GM23338 (cell line): Measurements from ENCODE around the gene TTYH3. TPM values are rescaled to one million over a fixed set of nuclear protein-coding genes. Genes with fewer than 3 reads are reported as not detected.

ENCODE experiments used
- ATAC-seq: fragments of 200-7000 bp; cut with Tn5 transposase; 3 replicates; pipeline ENCODE4 v1.9.1; 2020
- DNase-seq: peaks from one replicate; pipeline ENCODE4 v3.0.0-alpha.2; 2015; ENCODE audit warnings: low spot score
- H2AFZ ChIP-seq: fragments of 200-600 bp; sonication (generic); 2 replicates; pipeline ENCODE4 v1.8.0; 2016; ENCODE audit warnings: antibody characterized with exemption, mild to moderate bottlenecking, moderate library complexity
- H3F3A ChIP-seq: fragments of 200-600 bp; sonication (generic); replicated peaks from 2 replicates; pipeline ENCODE4 v1.8.0; 2017; ENCODE audit warnings: antibody characterized with exemption, mixed run types, low read depth
- H3K27ac ChIP-seq: fragments of 200-600 bp; sonication (generic); 2 replicates; pipeline ENCODE4 v1.6.1; 2016; ENCODE audit warnings: low read depth
- H3K27me3 ChIP-seq: fragments of 200-600 bp; sonication (generic); 2 replicates; pipeline ENCODE4 v1.8.0; 2016; ENCODE audit warnings: mild to moderate bottlenecking, mixed run types, moderate library complexity; ENCODE audit not compliant: insufficient read depth
- H3K36me3 ChIP-seq: fragments of 200-600 bp; sonication (generic); 2 replicates; pipeline ENCODE4 v1.8.0; 2016; ENCODE audit warnings: mild to moderate bottlenecking; ENCODE audit not compliant: insufficient read depth
- H3K4me1 ChIP-seq: fragments of 200-600 bp; sonication (generic); 2 replicates; pipeline ENCODE4 v1.8.0; 2016; ENCODE audit warnings: mild to moderate bottlenecking, moderate library complexity; ENCODE audit not compliant: insufficient read depth
- H3K4me2 ChIP-seq: fragments of 200-600 bp; sonication (generic); 2 replicates; pipeline ENCODE4 v1.7.1; 2017; ENCODE audit warnings: mixed run types
- H3K4me3 ChIP-seq: fragments of 200-600 bp; sonication (generic); 2 replicates; pipeline ENCODE4 v1.6.1; 2016; ENCODE audit warnings: mixed run types
- H3K79me2 ChIP-seq: fragments of 200-600 bp; sonication (generic); replicated peaks from 2 replicates; pipeline ENCODE4 v1.8.0; 2017; ENCODE audit warnings: mild to moderate bottlenecking; ENCODE audit not compliant: insufficient read depth
- H3K9me2 ChIP-seq: fragments of 200-600 bp; sonication (generic); 2 replicates; pipeline ENCODE4 v1.8.0; 2017; ENCODE audit not compliant: insufficient read depth
- H4K20me1 ChIP-seq: fragments of 200-600 bp; sonication (generic); replicated peaks from 2 replicates; pipeline ENCODE4 v1.8.0; 2017; ENCODE audit warnings: mild to moderate bottlenecking; ENCODE audit not compliant: insufficient read depth
- H3K27ac Mint-ChIP-seq: 2 replicates; pipeline ENCODE4 v1.8.0; 2020; ENCODE audit warnings: inconsistent platforms, mild to moderate bottlenecking, moderate library complexity, mixed read lengths
- H3K27me3 Mint-ChIP-seq: 3 replicates; pipeline ENCODE4 v1.8.0; 2022; ENCODE audit warnings: low read depth, mild to moderate bottlenecking, moderate library complexity, mixed read lengths, inconsistent platforms; ENCODE audit not compliant: insufficient read depth, poor library complexity
- H3K36me3 Mint-ChIP-seq: 3 replicates; pipeline ENCODE4 v1.8.0; 2021; ENCODE audit warnings: low read depth, mild to moderate bottlenecking, inconsistent platforms, moderate library complexity, mixed read lengths
- H3K4me1 Mint-ChIP-seq: 3 replicates; pipeline ENCODE4 v1.8.0; 2020; ENCODE audit warnings: mild to moderate bottlenecking, inconsistent platforms, mixed read lengths
- H3K4me3 Mint-ChIP-seq: 3 replicates; pipeline ENCODE4 v1.8.0; 2021; ENCODE audit warnings: moderate library complexity, mild to moderate bottlenecking, inconsistent platforms, mixed read lengths
- H3K9me3 Mint-ChIP-seq: 3 replicates; pipeline ENCODE4 v1.8.0; 2020; ENCODE audit warnings: moderate library complexity, mild to moderate bottlenecking, inconsistent platforms, mixed read lengths
- CREB1 ChIP-seq: fragments of 250-450 bp; sonication (Bioruptor Pico); IDR thresholded peaks from 2 replicates; pipeline ENCODE4 v1.5.0; 2020; ENCODE audit warnings: low read depth, mild to moderate bottlenecking, moderate library complexity
- ETS1 ChIP-seq: IDR thresholded peaks from 2 replicates; pipeline ENCODE4 v1.6.1; 2016; ENCODE audit warnings: antibody characterized with exemption
- EZH2phosphoT487 ChIP-seq: fragments of 200-600 bp; sonication (generic); IDR thresholded peaks from one replicate; pipeline ENCODE4 v1.8.1; 2018; ENCODE audit warnings: antibody characterized with exemption; ENCODE audit not compliant: unreplicated experiment
- JUNB ChIP-seq: IDR thresholded peaks from one replicate; pipeline ENCODE4 v1.6.1; 2016; ENCODE audit warnings: antibody characterized with exemption; ENCODE audit not compliant: unreplicated experiment
- NANOG ChIP-seq: IDR thresholded peaks from 2 replicates; pipeline ENCODE4 v1.6.1; 2016; ENCODE audit warnings: antibody characterized with exemption, borderline replicate concordance
- POLR2AphosphoS5 ChIP-seq: IDR thresholded peaks from 2 replicates; pipeline ENCODE4 v1.6.1; 2016; ENCODE audit warnings: antibody characterized with exemption, low read depth
- REST ChIP-seq: IDR thresholded peaks from one replicate; pipeline ENCODE4 v1.6.1; 2018; ENCODE audit warnings: antibody characterized with exemption; ENCODE audit not compliant: unreplicated experiment
- STAT1 ChIP-seq: IDR thresholded peaks from one replicate; pipeline ENCODE4 v1.6.1; 2016; ENCODE audit warnings: antibody characterized with exemption; ENCODE audit not compliant: unreplicated experiment
- ZNF114 ChIP-seq: fragments of 250-450 bp; sonication (Bioruptor Pico); IDR thresholded peaks from 2 replicates; pipeline ENCODE4 v1.5.0; 2020; ENCODE audit warnings: mild to moderate bottlenecking, moderate library complexity
- ZNF331 ChIP-seq: fragments of 250-450 bp; sonication (Bioruptor Pico); IDR thresholded peaks from 2 replicates; pipeline ENCODE4 v1.5.0; 2020; ENCODE audit warnings: low read depth, mild to moderate bottlenecking, moderate library complexity
- polyA plus RNA-seq: library from polyadenylated mRNA; unstranded; fragments of >200 nt; fragmentation: Nextera tagmentation; extraction: Ambion mirVana; gene quantifications from 2 replicates; pipeline ENCODE4 v1.2.1, GENCODE V29; 2016
- total RNA-seq: library from RNA; depleted of rRNA; stranded (reverse); fragments of >200 nt; shearing (Covaris generic); gene quantifications from 2 replicates; pipeline ENCODE4 v1.2.3, GENCODE V29; 2014

Gene TTYH3
- total and polyA plus RNA-seq, 2 experiments from 2014 or later = 59.6 to 126 TPM

- DNase-seq = peak; percentile 76
- Histone ChIP-seq H3K4me1 (peaks cover 17% of the 10 kb centered on the region), H2AFZ (peak overlapping the region; percentile 79), H4K20me1 (no peaks in the 10 kb centered on the region), H3F3A (peaks cover 15% of the 10 kb centered on the region; the same call in 1 of the 2 replicates), H3K4me2 (peak overlapping the region; percentile 56), H3K36me3 (no peaks in the 10 kb centered on the region), H3K9me2 (no peaks in the 10 kb centered on the region), H3K79me2 (no peaks in the 10 kb centered on the region), H3K27ac (peak overlapping the region; percentile 67), H3K27me3 (no peaks in the 10 kb centered on the region), H3K4me3 (no peak overlapping the region)
- peak overlapping the region; percentile 25; the same call in 1 of the 3 replicates for H3K4me3 Mint-ChIP-seq
- H3K27ac Mint-ChIP-seq = peak overlapping the region; percentile 85
- no peaks in the 10 kb centered on the region for H3K9me3 Mint-ChIP-seq
- TF ChIP-seq CREB1 (CRISPR knock-in tag) (peak; percentile 31; the same call in 1 of the 2 replicates), NANOG (no peak)
- H3K27me3 Mint-ChIP-seq = peaks cover 16% of the 10 kb centered on the region
- peak; percentile 61 for ATAC-seq
- peaks cover 35% of the 10 kb centered on the region for H3K4me1 Mint-ChIP-seq
- no peaks in the 10 kb centered on the region for H3K36me3 Mint-ChIP-seq
Measured at GRCh38 chr7:2621061-2621828, 10.5 kb upstream of the TTYH3 start.

GRCh38 chr7:2621948-2622640, 9.7 kb upstream of the TTYH3 start:
- Mint-ChIP-seq H3K9me3 (no peaks in the 10 kb centered on the region), H3K27me3 (peaks cover 13% of the 10 kb centered on the region), H3K36me3 (no peaks in the 10 kb centered on the region), H3K4me1 (peaks cover 29% of the 10 kb centered on the region), H3K4me3 (no peak overlapping the region; the same call in 2 of the 3 replicates), H3K27ac (peak overlapping the region; percentile 85)
- Histone ChIP-seq H2AFZ (peak overlapping the region; percentile 84), H3F3A (peaks cover 17% of the 10 kb centered on the region; the same call in 1 of the 2 replicates), H4K20me1 (no peaks in the 10 kb centered on the region), H3K4me1 (peaks cover 13% of the 10 kb centered on the region), H3K27me3 (no peaks in the 10 kb centered on the region), H3K9me2 (no peaks in the 10 kb centered on the region), H3K4me2 (peak overlapping the region; percentile 56; the same call in 1 of the 2 replicates), H3K79me2 (no peaks in the 10 kb centered on the region), H3K4me3 (no peak overlapping the region), H3K27ac (peak overlapping the region; percentile 67), H3K36me3 (no peaks in the 10 kb centered on the region)
- ATAC-seq (peak; percentile 65), DNase-seq (peak; percentile 79)
- no peak for TF ChIP-seq JUNB
- no peak for TF ChIP-seq ETS1
- no peak for TF ChIP-seq STAT1
- no peak for TF ChIP-seq REST
- TF ChIP-seq EZH2phosphoT487 = no peak
- TF ChIP-seq POLR2AphosphoS5 = no peak
- no peak for TF ChIP-seq ZNF331 (CRISPR knock-in tag)
- no peak for TF ChIP-seq ZNF114
